NK-92 (cell line): ENCODE data around the gene XG.
"Not testable (repeated sequence)": the region's sequence is repeated elsewhere in the genome, so short reads cannot be mapped to it uniquely, and the experiment has no call there.

Experiments
- DNase-seq: peaks from one replicate; lab custom pipeline; 2025; ENCODE audit not compliant: unreplicated experiment; lab: John Stamatoyannopoulos, UW

Gene XG

DNA sequence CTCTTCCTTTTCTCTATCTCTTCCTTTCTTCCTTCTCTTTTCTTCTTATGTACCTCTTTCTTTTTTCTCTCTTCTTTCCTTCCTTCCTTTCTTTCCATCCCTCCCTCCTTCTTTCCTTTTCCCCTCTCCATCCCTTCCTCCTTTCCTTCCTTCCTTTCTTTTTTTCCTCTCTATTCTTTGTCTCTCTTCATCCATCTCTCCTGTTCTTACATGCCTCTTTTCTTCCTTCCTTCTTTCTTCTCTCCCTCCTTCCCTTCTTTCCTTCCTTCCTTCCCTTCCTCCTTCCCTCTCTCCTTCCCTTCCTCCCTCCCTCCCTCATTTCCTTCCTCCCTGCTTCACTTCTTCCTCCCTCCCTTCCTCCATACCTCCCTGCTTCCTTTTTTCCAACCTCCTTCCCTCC lies 19.2 kb upstream of the XG start:
- DNase-seq: no peak

DNA sequence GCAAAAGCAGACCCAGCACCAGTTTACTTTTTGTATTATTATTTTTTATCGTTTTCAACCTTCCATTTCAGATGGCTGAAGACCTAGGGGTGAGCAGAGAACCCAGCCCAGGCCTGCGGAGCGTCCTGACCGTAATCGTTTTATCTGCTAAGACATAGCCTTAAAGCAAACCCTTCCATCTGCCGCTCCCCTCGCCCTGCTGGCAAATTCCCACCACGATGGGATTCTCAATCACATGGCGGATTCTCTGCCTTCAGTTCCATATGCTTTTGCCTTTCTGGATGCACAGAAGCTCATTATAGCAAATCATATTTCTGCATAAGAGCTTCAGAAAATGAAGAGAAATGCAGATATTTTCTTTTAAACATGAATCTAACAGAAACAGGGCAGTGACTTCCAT lies 18.6 kb upstream of the XG start:
- no peak for DNase-seq

DNA sequence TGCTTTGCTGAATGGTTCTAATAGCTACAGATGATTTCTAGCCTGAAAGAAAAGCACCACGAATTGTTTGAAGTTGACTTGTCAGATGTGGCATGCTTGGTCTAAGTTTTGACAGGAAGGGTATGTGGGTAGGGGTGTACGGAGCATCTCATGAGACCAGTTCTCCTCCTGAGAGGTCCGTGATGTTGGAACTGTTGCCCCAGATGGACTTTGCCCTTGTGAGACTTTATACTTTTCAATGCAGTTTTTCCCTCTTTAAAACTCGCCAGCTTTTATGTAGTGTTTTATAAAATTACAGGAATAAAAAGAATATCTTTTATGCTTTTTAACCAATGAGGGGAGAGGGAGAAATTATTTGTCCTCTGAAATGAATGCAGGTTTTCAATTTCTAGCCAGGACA lies 16.6 kb upstream of the XG start:
- no peak for DNase-seq

DNA sequence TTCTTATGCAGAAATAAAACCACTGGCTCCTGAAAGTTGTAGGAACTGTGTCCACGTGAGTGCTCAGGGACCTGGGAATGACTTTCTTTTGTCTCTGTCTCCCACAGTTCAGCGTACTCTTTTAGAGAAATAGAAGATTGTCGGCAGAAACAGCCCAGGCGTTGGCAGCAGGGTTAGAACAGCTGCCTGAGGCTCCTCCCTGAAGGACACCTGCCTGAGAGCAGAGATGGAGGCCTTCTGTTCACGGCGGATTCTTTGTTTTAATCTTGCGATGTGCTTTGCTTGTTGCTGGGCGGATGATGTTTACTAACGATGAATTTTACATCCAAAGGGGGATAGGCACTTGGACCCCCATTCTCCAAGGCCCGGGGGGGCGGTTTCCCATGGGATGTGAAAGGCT lies 11.2 kb upstream of the XG start:
- DNase-seq: no peak

DNA sequence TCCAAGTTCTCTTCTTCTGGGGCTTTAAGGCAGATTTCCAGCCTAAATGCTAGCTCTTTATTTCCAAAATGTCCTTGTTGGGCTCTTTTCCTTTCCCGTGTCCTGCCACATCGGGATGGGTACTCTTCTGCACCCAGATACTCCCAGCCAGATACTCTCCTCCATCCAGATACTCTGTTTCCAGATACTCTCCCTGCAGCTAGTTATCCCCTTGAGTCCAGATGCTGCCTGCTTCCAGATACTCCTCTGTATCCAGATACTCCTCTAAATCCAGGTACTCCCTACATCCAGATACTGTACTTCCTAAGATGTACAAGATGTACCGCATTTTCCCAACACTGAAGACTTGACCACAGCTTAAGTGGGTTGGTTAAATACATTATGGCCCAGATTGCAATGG lies 10.5 kb upstream of the XG start:
- no peak for DNase-seq

DNA sequence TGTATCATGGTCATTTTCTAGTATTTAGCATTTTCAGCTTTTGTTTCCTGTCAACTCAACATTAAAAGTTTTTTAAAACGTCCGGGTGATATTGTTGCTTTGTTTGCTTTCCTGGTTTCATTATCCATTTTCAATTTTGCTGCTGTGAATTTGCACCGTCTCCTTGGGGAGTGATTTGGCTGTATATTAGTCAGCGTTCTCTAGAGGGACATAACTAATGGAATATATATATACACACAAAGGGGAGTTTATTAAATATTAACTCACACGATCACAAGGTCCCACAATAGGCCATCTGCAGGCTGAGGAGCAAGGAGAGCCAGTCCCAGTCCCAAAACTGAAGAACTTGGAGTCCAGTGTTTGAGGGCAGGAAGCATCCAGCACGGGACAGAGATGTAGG lies 5.6 kb upstream of the XG start:
- DNase-seq: not testable (repeated sequence)

DNA sequence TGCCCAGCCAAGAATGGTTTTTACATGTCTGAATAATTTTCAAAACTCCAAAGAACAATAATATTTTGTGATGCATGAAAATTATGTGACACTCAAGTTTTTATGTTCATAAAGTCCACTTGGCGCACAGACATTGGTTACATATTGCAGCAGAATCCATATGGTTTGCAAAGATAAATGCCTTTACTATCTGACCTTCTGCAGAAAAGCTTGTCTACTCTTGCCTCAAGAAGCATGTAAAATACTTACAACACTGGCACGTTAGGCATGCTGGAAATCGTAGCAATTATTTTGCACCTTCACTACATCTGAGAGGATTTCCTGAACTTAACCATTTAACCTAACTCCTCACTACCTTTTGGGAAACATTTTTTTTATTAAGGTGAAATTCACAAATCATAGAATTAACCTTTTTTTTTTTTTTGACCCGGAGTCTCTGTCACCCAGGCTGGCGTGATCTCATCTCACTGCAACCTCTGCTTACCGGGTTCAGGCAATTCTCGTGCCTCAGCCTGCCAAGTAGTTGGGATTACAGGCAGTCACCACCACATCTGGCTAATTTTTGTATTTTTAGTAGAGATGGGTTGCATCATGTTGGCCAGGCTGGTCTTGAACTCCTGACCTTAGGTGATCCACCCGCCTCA lies 3.5 kb upstream of the XG start:
- no peak for DNase-seq

DNA sequence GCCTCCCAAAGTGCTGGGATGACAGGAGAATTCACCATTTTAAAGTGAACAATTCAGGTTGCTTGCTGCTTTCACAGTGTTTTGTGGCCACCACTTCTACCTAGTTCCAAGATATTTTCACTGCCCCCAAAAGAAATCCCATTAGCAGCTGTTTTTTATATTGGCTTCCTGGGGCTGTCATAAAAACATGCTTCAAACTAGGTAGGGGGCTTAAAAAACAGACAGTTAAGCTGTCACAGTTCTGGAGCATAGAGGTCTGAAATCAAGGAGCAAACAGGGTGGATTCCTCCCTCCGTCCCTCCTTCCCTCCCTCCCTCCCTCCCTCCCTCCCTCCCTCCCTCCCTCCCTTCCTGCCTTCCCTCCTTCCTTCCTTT lies 3.0 kb upstream of the XG start:
- no peak for DNase-seq

DNA sequence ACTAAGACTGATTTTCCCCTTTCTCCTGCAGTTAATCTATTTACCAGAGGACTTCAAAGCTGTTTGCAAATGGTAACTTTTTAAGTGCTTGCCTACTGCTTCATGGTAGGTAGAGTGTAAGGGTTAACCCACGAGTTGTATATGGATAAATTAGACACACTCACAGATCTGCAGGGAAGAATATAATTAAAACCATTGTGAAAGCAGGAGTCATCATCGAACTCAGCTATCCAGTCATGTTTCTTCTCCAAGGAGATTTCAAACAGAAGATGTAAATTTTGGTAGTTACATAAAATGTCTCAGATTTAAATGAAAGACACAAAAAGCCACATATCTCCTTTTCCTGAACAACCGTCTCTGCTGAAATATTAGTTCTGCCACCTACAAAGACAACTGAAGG lies 549 bp upstream of the XG start:
- no peak for DNase-seq

DNA sequence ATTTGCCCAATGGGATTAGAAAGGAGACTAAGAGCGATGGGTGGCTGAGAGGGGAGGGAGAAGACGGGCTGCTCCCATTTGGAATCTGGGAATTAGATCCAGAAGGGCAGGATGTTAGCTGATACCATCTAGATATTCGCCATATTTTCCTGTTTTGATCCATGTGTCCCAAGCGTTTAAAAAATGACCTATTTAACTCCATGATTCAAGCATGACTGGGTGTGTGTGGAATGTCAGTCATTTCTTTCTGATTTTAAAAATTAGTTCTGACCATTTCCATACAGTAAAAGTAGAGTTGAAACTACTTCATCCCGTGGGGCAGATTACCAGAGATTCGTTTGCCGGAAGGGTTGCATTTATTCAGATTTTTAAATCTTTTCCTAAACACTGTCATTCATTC lies 601 bp downstream of the XG start:
- DNase-seq: not testable (repeated sequence)

DNA sequence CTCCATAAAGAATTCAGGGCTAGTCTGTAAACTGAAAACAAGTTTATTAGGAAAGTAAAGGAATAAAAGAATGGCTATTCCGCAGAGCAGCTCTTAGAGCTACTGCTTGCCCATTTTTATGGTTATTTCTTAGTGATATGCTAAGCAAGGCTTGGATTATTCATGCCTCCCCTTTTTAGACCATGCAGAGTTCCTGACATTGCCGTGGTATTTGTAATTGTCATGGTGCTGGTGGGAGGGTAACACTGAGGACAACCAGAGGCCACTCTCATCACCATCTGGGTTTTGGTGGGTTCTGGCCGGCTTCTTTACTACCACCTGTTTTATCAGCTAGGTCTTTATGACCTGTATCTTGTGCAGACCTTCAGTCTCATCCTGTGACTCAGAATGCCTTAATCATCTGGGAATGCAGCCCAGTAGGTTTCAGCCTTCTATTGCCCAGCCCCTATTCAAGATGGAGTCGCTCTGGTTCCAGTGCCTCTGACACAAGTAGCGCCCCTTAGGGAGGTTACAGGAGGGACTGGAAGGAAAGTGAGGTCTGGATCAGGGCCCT lies 3.4 kb downstream of the XG start:
- not testable (repeated sequence) for DNase-seq

DNA sequence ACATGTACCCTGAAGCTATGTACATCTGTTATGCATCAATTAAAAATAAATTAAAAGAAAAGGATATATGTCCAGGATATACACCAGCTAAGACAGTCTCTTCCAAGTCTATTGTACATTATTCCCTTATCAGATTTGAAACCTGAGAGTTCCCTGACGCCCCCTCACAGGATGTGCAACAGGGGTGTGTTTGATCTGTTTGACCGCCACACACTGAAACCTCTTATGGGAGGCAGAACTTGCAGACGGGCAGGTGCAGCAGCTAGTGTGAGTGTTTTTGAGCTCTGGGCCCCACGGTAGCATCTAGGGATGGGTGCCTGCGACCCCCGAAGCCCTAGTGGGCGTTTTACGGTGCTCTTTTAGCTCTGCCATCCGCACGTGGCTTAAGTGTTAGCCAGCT lies 4.7 kb downstream of the XG start:
- no peak for DNase-seq

DNA sequence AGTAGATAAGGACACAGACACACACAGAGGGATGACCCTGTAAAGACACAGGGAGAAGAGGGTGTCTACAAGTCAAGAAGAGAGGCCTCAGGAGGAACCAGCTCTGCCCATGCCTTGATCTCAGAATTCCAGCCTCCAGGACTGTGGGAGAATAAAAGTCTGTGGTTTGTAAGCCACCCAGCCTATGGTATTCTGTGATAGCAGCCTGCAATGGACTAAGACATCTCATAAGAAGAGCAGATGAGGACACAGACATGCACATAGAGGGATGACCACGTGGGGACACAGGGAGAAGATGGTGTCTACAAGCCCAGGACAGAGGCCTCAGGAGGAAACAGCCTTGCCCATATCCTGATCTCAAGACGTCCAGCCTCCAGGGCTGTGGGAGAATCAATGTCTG lies 9.4 kb downstream of the XG start:
- no peak for DNase-seq

DNA sequence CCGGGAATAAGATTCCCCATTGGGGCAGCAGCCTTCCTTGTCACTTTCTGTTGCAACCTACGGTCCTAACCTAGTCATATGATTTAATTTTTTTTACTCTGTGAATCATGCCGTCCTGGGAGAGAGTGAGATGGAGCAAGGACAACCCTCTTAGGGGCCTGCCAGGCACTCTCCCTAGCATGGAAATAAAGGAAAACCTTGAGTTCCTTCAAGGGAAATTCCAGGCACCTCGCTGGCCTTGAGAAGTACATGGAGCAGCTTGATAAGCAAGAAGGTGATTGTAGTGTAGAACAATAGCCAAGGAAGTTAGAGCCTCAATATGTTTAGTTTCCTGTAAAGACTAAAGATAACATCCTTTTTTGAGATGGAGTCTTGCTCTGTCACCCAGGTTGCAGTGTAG lies 10.8 kb downstream of the XG start:
- DNase-seq: not testable (repeated sequence)

DNA sequence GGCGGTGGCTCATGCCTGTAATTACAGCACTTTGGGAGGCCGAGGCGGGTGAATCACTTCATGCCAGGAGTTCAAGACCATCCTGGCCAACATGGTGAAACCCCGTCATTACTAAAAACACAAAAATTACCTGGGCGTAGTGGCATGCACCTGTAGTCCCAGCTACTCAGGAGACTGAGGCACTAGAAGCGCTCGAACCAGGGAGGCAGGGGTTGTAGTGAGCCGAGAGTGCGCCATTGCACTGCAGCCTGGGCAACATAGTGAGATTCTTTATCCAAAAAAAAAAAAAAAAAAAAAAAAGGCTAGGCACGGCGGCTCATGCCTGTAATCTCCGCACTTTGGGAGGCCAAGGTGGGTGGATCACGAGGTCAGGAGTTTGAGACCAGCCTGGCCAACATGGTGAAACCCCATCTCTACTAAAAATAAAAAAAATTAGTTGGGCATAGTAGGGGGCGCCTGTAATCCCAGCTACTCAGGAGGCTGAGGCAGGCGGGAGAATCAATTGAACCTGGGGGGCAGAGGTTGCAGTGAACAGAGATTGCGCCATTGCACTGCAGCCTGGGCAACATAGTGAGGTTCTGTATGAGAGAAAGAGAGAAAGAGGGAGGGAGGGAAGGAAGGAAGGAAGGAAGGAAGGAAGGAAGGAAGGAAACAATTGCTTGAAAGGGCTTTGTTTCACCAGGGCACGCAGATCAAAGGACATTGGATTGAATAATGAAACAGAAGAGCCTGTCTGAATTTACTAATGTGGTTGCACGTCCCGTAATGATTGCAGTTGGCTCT lies 13.1 kb downstream of the XG start:
- DNase-seq: not testable (repeated sequence)

DNA sequence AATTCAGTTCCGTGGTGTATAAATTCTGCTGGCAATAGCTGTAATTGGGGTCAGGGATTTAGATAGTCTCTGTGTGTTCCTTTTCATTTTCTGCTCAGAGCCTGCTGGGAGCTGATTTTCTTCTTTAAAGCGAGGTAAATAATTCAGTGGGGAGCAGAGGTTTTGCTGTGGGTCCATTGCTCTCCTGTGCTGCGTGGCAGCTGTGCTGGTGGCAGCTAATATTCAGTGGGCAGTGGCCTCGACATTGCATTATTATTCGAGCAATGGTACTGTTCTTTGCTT lies 13.7 kb downstream of the XG start:
- DNase-seq: no peak

DNA sequence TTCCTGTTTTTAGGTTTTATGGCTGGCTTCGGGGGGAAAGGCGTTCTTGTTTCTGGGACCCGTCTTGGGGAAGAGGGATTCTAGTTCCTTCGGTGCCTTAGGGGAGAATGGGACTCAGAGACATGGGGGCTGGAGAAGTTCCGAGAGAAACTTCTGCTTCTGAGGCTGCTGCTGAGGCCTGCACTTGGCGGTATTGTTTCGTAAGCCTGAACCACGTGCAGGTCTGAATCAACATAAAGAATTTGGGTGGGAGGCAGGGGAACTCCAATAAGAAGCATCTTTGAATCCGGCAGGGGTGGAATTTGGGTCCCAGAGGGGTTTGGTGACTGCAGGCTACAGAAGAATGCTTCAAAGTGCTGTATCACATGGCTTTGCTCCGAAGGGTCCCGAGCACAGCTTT lies 15.1 kb downstream of the XG start:
- DNase-seq: no peak

DNA sequence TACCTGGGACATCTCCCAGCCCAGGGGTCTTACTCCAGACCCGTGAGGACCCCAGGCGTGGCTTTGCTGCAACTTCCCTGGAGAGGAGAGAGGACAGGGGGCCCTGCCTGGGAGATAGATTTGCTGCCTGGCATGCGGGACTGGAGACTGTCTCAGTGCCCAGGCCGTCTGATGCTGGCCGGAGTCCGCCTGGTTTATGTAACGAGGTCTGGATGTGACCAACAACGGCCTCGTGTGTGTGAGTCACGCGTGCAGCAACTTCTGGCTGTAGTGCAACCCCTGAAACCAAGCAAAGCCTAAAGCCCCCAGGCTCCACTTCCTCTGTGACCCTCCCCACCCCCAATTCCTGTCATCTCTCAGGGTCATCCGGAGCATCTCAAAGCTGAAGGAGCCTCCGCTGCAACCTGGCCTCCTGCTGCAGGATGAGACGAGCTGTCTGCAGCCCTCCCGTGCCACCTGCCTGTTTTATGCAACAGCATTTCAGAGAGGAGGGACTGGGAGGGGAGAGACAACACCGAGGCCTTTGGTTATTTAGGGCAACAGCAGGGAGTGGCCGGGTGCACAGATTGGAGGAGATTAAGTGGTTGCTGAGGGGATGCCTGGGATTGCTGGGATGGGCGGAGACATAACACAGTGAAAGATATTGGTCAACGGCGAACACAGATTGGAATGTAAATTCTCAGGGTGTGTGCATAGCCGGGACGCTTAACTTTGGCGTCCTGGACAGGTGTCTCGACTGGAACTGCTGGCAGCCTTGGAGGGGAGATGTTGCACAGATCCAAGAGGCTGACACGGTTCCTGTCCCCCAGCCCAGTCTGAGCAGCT lies 16.0 kb downstream of the XG start:
- DNase-seq: no peak

DNA sequence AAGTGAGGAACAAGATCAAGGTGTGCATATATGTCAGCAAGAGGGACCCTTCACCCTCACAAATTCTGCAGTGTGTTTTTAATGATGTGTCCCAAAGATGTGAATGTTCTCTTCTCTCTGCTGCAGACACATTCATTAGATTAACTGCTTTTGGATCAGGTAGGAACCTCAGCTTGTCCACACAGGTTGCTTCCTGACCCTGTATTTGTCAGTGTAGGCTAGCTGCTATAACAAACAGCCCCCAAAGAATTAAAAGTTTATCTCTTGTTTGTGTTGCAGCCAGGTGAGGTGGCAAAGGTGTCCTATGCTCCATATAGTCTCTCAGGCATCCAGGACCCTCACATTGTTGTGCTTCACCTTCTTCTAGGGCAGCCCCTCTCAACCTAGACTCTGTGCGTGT lies 17.8 kb downstream of the XG start:
- DNase-seq: no peak

DNA sequence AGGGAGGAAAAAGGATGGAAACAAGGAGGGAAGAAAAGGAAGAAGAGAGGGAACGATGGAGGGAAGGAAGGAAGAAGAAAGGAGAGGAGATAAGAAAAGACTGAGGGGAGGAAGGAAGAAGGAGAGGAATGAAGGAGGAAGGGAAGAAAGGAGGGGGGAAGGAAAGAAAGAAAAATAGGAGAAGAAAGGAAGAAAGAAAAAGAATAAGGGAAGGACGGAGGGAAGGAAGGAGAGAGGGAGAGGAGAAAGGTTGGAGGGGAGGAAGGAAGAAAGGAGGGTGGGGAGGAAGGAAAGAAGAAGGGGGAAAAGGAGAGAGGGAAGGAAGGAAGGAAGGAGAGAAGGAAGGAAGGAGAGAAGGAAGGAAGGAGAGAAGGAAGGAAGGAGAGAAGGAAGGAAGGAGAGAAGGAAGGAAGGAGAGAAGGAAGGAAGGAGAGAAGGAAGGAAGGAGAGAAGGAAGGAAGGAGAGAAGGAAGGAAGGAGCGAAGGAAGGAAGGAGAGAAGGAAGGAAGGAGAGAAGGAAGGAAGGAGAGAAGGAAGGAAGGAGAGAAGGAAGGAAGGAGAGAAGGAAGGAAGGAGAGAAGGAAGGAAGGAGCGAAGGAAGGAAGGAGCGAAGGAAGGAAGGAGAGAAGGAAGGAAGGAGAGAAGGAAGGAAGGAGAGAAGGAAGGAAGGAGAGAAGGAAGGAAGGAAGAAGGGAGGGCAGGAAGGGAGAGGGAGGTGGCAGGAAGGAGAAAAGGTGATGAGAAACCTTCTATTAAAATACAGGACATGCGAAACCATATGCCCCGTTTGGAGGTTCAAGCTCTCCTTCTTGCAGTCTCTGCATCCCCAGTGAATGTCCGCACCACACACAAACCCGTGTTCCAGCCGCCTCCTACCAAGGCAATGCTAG lies 21.6 kb downstream of the XG start:
- not testable (repeated sequence) for DNase-seq

DNA sequence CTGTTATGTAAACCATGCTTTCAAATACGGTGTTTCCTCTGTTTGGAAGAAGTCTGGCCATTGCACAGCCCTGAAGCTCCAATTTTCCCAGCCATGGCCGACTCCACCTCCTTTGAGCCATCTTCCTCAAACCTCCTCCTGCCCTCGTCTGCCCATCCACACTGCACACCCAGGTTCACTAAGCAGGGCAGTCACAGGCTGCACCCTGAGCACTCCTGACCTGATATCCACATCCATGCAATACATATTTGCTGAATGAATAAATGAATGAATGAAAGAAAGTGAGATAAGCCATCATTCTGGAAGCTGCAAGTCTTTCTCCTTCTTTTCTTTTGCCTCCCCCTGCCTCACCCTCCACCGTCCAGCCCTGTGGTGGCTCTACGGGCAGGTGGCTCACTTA lies 22.2 kb downstream of the XG start:
- no peak for DNase-seq
